H9 (cell line): ENCODE measurements around the gene FAM222B. TPM values are rescaled to one million over a fixed set of nuclear protein-coding genes. Genes with fewer than 3 reads are reported as not detected.

Source experiments
- DNase-seq: peaks from one replicate; pipeline ENCODE4 v3.0.0-alpha.2; 2017
- H2AFZ ChIP-seq: one replicate; pipeline ENCODE4 v1.6.1; 2013; ENCODE audit warnings: mild to moderate bottlenecking, low read length, control low read depth, moderate library complexity
- H2AK5ac ChIP-seq: 2 replicates; pipeline ENCODE4 v1.6.1; 2013; ENCODE audit warnings: low read length, control low read depth, mixed read lengths; ENCODE audit not compliant: insufficient read length
- H2BK120ac ChIP-seq: one replicate; pipeline ENCODE4 v1.6.1; 2013; ENCODE audit warnings: low read depth, mild to moderate bottlenecking, low read length, control low read depth, inconsistent platforms; ENCODE audit not compliant: poor library complexity, severe bottlenecking
- H2BK12ac ChIP-seq: 2 replicates; pipeline ENCODE4 v1.6.1; 2013; ENCODE audit warnings: low read length, control low read depth, mixed read lengths, low read depth; ENCODE audit not compliant: insufficient read length
- H2BK15ac ChIP-seq: 2 replicates; pipeline ENCODE4 v1.6.1; 2013; ENCODE audit warnings: low read depth, low read length, control low read depth
- H2BK20ac ChIP-seq: one replicate; pipeline ENCODE4 v1.6.1; 2013; ENCODE audit warnings: low read depth, mild to moderate bottlenecking, low read length, control low read depth, inconsistent platforms; ENCODE audit not compliant: poor library complexity, severe bottlenecking
- H2BK5ac ChIP-seq: 2 replicates; pipeline ENCODE4 v1.6.1; 2013; ENCODE audit warnings: low read length, control low read depth, mixed read lengths; ENCODE audit not compliant: insufficient read length
- H3K14ac ChIP-seq: 2 replicates; pipeline ENCODE4 v1.6.1; 2013; ENCODE audit warnings: low read length, control low read depth; ENCODE audit not compliant: insufficient read depth
- H3K18ac ChIP-seq: 2 replicates; pipeline ENCODE4 v1.6.1; 2013; ENCODE audit warnings: low read depth, mild to moderate bottlenecking, mixed read lengths, low read length, control low read depth; ENCODE audit not compliant: insufficient read length
- H3K23ac ChIP-seq: 2 replicates; pipeline ENCODE4 v1.6.1; 2013; ENCODE audit warnings: low read length, control low read depth, mixed read lengths, low read depth; ENCODE audit not compliant: insufficient read length
- H3K23me2 ChIP-seq: 2 replicates; pipeline ENCODE4 v1.6.1; 2013; ENCODE audit warnings: low read depth, mild to moderate bottlenecking, mixed read lengths, low read length, control low read depth; ENCODE audit not compliant: insufficient read length, poor library complexity, severe bottlenecking
- H3K27ac ChIP-seq: 2 replicates; pipeline ENCODE4 v1.5.1; 2013; ENCODE audit warnings: low read length, control low read depth, mixed read lengths, low read depth; ENCODE audit not compliant: insufficient read length
- H3K27me3 ChIP-seq: 2 replicates; pipeline ENCODE4 v1.6.1; 2013; ENCODE audit warnings: low read length, control low read depth, inconsistent platforms; ENCODE audit not compliant: insufficient read depth
- H3K4ac ChIP-seq: 2 replicates; pipeline ENCODE4 v1.6.1; 2013; ENCODE audit warnings: low read depth, mild to moderate bottlenecking, control low read depth, inconsistent platforms, low read length, moderate library complexity
- H3K4me1 ChIP-seq: 2 replicates; pipeline ENCODE4 v1.6.1; 2013; ENCODE audit warnings: low read length, control low read depth, inconsistent platforms; ENCODE audit not compliant: insufficient read depth
- H3K4me2 ChIP-seq: 2 replicates; pipeline ENCODE4 v1.6.1; 2013; ENCODE audit warnings: low read length, control low read depth, mixed read lengths; ENCODE audit not compliant: insufficient read length, insufficient read depth
- H3K56ac ChIP-seq: 2 replicates; pipeline ENCODE4 v1.6.1; 2013; ENCODE audit warnings: low read depth, mild to moderate bottlenecking, mixed read lengths, low read length, control low read depth; ENCODE audit not compliant: insufficient read length
- H3K79me1 ChIP-seq: 2 replicates; pipeline ENCODE4 v1.6.1; 2013; ENCODE audit warnings: low read depth, mild to moderate bottlenecking, moderate library complexity, low read length, control low read depth, inconsistent platforms; ENCODE audit not compliant: insufficient read depth, poor library complexity, severe bottlenecking
- H3K79me2 ChIP-seq: 2 replicates; pipeline ENCODE4 v1.6.1; 2013; ENCODE audit warnings: low read length, control low read depth, inconsistent platforms; ENCODE audit not compliant: insufficient read depth
- H3K9ac ChIP-seq: 2 replicates; pipeline ENCODE4 v1.6.1; 2013; ENCODE audit warnings: low read length, control low read depth, mixed read lengths; ENCODE audit not compliant: insufficient read length; ENCODE audit errors: extremely low read depth
- H3K9me3 ChIP-seq: one replicate; pipeline ENCODE4 v1.6.1; 2013; ENCODE audit warnings: low read depth, low read length, inconsistent platforms; ENCODE audit not compliant: control insufficient read depth
- H3T11ph ChIP-seq: one replicate; pipeline ENCODE4 v1.6.1; 2013; ENCODE audit warnings: mild to moderate bottlenecking, low read length, control low read depth, inconsistent platforms
- H4K20me1 ChIP-seq: one replicate; pipeline ENCODE4 v1.6.1; 2013; ENCODE audit not compliant: control insufficient read depth, insufficient read length, insufficient read depth
- H4K5ac ChIP-seq: 2 replicates; pipeline ENCODE4 v1.6.1; 2013; ENCODE audit warnings: low read depth, mild to moderate bottlenecking, mixed read lengths, low read length, control low read depth; ENCODE audit not compliant: insufficient read length
- H4K8ac ChIP-seq: replicated peaks from 2 replicates; pipeline ENCODE4 v1.6.1; 2013; ENCODE audit warnings: low read length, control low read depth, mixed read lengths, low read depth; ENCODE audit not compliant: insufficient read length
- H4K91ac ChIP-seq: 2 replicates; pipeline ENCODE4 v1.6.1; 2013; ENCODE audit warnings: low read depth, mild to moderate bottlenecking, moderate library complexity, mixed read lengths, low read length, control low read depth; ENCODE audit not compliant: insufficient read length
- H3K27ac Mint-ChIP-seq, 3 experiments: 2 replicates in 2 of 3; 3 replicates in 1 of 3; pipeline ENCODE4 v1.8.0; 2020 to 2021; ENCODE audit warnings: mixed read lengths in 3 of 3, mild to moderate bottlenecking in 1 of 3, moderate library complexity in 1 of 3
- H3K27me3 Mint-ChIP-seq: 2 replicates; pipeline ENCODE4 v1.8.0; 2021; ENCODE audit warnings: low read depth, mild to moderate bottlenecking, moderate library complexity, mixed read lengths
- H3K36me3 Mint-ChIP-seq, 3 experiments: 2 replicates in 2 of 3; 3 replicates in 1 of 3; pipeline ENCODE4 v1.8.0; 2020 to 2021; ENCODE audit warnings: low read depth in 3 of 3, mixed read lengths in 3 of 3; ENCODE audit not compliant: insufficient read depth in 1 of 3
- H3K4me1 Mint-ChIP-seq, 2 experiments: 2 replicates each; pipeline ENCODE4 v1.8.0; 2020; ENCODE audit warnings: mixed read lengths in 2 of 2
- H3K4me3 Mint-ChIP-seq, 2 experiments: 2 replicates in 1 of 2; 3 replicates in 1 of 2; pipeline ENCODE4 v1.8.0; 2020 to 2021; ENCODE audit warnings: mild to moderate bottlenecking in 2 of 2, mixed read lengths in 2 of 2, moderate library complexity in 1 of 2
- H3K9me3 Mint-ChIP-seq, 2 experiments: 2 replicates in 1 of 2; 3 replicates in 1 of 2; pipeline ENCODE4 v1.8.0; 2020; ENCODE audit warnings: mild to moderate bottlenecking in 2 of 2, mixed read lengths in 2 of 2, moderate library complexity in 1 of 2
- CTCF ChIP-seq: fragments of 200-600 bp; sonication (generic); conservative IDR thresholded peaks from 3 replicates; pipeline ENCODE4 v1.8.0; 2021; ENCODE audit warnings: antibody characterized with exemption, mild to moderate bottlenecking
- WGBS: extraction: QIAGEN DNeasy Blood & Tissue Kit; methylation state at CpG from one replicate; pipeline ENCODE4 v1.1.7; 2013; ENCODE audit warnings: missing lambda C conversion rate, low lambda C conversion rate, mixed read lengths; ENCODE audit not compliant: insufficient read length; ENCODE audit errors: extremely low coverage; 5-methylcytosine and 5-hydroxymethylcytosine counted together
- total RNA-seq: library from RNA; stranded (reverse); gene quantifications from 2 replicates; pipeline ENCODE4 v1.2.1, GENCODE V29; 2021

The FAM222B gene
- total RNA-seq, 1 experiment from 2014 or later, result 76.1 TPM

DNA sequence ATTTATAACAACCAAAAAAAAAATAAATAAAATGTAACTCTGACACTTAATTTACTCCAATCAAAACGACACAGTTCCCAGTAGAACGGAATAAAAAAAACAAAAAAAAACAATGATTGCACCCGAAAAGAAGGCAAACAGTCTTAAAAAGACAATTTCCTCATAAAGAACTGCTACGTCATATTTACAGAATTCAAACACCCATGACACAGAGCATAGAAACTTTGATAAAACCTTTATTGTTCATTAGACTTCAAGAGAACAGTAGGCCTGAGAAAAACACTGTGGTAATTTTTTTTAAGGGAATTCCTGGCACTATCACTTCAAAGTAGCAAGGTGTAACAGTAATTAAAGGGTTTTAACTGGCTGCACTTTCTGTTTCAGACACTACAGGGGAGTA is 26.1 kb downstream of the FAM222B start:
- no peak overlapping the region for H2BK15ac ChIP-seq
- H3K23me2 ChIP-seq, result peaks cover 4% of the 10 kb centered on the region
- H3K18ac ChIP-seq, result no peak overlapping the region
- H3K36me3 Mint-ChIP-seq, result no peaks in the 10 kb centered on the region; a peak in 1 of 7 replicates
- H3K79me2 ChIP-seq, result peaks cover 11% of the 10 kb centered on the region; the same call in 1 of the 2 replicates
- H3K9me3 Mint-ChIP-seq, result no peaks in the 10 kb centered on the region
- no peak for DNase-seq
- no peak overlapping the region for H2BK20ac ChIP-seq
- H4K20me1 ChIP-seq, result no peaks in the 10 kb centered on the region
- no peak overlapping the region for H2AK5ac ChIP-seq
- no peak overlapping the region for H4K5ac ChIP-seq
- no peaks in the 10 kb centered on the region; the same call in 1 of the 2 replicates for H3K4me1 ChIP-seq
- no peak overlapping the region for H3K4ac ChIP-seq
- H2BK5ac ChIP-seq, result no peak overlapping the region
- no peak overlapping the region for H3K9ac ChIP-seq
- no peak overlapping the region for H3K56ac ChIP-seq
- no peaks in the 10 kb centered on the region for H3K27me3 Mint-ChIP-seq
- WGBS, result no CpG with 5 or more reads among the region's 4 CpGs
- H3K27me3 ChIP-seq, result no peaks in the 10 kb centered on the region
- H3K27ac ChIP-seq, result no peak overlapping the region
- H3K23ac ChIP-seq, result no peak overlapping the region
- H3K9me3 ChIP-seq, result no peaks in the 10 kb centered on the region
- no peak overlapping the region for H2AFZ ChIP-seq
- no peak overlapping the region for H3T11ph ChIP-seq
- no peak overlapping the region for H2BK12ac ChIP-seq
- TF ChIP-seq CTCF, result no peak
- H3K4me1 Mint-ChIP-seq, result peaks cover 17 to 27% of the 10 kb centered on the region in 2 experiments
- H2BK120ac ChIP-seq, result no peak overlapping the region
- H3K4me2 ChIP-seq, result no peak overlapping the region
- no peak overlapping the region for H4K91ac ChIP-seq
- peak overlapping the region in 2 of 3 experiments; percentile 54 to 67; a peak in 5 of 7 replicates for H3K27ac Mint-ChIP-seq
- no peak overlapping the region for H3K14ac ChIP-seq
- no peak overlapping the region for H4K8ac ChIP-seq
- peaks cover 6% of the 10 kb centered on the region for H3K79me1 ChIP-seq
- H3K4me3 Mint-ChIP-seq, result no peak overlapping the region
